ENCODE measurements around the gene CCDC158. TPM values are rescaled to one million over a fixed set of nuclear protein-coding genes. Genes with fewer than 3 reads are reported as not detected.

Gene CCDC158
- polyA plus RNA-seq, 1 of the 3 experiments (the other 2 are of a cell fraction): not detected

GRCh38 chr4:76275486-76276124 lies 145.3 kb downstream of the CCDC158 start:
- Histone ChIP-seq H3K36me3 (replicated peaks in 1 of 2; ENCODE audit: control insufficient read depth in 1 of 2, insufficient read depth in 2 of 2, low read length in 1 of 2) (no peaks in the 10 kb centered on the region), H2AFZ (ENCODE audit: low read depth) (no peak overlapping the region), H3K27me3 (ENCODE audit: insufficient read depth) (no peaks in the 10 kb centered on the region; the same call in 1 of the 2 replicates), H3K27ac (ENCODE audit: low read depth in 2 of 2, low read length in 1 of 2) (no peak overlapping the region), H3K9me2 (no peaks in the 10 kb centered on the region), H3K4me2 (no peak overlapping the region), H3F3A (replicated peaks; ENCODE audit: insufficient read depth) (no peaks in the 10 kb centered on the region), H4K20me1 (ENCODE audit: insufficient read depth) (no peaks in the 10 kb centered on the region), H3K4me1 (ENCODE audit: control insufficient read depth in 1 of 2, insufficient read depth in 2 of 2, low read depth in 1 of 2, low read length in 1 of 2) (peaks cover 0 to under 1% of the 10 kb centered on the region in 2 experiments; a peak in 1 of 4 replicates), H3K9ac (no peak overlapping the region), H3K4me3 (ENCODE audit: low read depth in 2 of 2, low read length in 1 of 2) (no peak overlapping the region), H3K9me3 (no peaks in the 10 kb centered on the region), H3K79me2 (ENCODE audit: insufficient read depth) (no peaks in the 10 kb centered on the region)
- 62% methylated on average over 3 of the region's 3 CpGs for WGBS (ENCODE audit: low lambda C conversion rate)
- ChIA-PET CTCF (interaction anchor here (1.2 kb wide), 1 partner anchor 102 kb away, joined by 4 read pairs; no protein-coding TSS in a partner anchor), POLR2A (no interaction called here)
- DNase-seq: no peak
- TF ChIP-seq RAD21 (IDR thresholded peaks at IDR 0.05; ENCODE audit: low read length) (no peak), USF1 (IDR thresholded peaks at IDR 0.05; ENCODE audit: borderline replicate concordance, low read depth) (no peak), TCF12 (IDR thresholded peaks at IDR 0.05) (no peak), POLR2AphosphoS5 (IDR thresholded peaks at IDR 0.05; ENCODE audit: low read depth, low read length) (no peak), GATA2 (CRISPR knock-in tag; IDR thresholded peaks at IDR 0.05) (no peak), YY1 (IDR thresholded peaks at IDR 0.05; ENCODE audit: low read depth) (no peak), SMC3 (IDR thresholded peaks at IDR 0.05; ENCODE audit: low read depth, low read length) (no peak)

GRCh38 chr4:76272999-76273398 lies 147.9 kb downstream of the CCDC158 start:
- H2AFZ ChIP-seq (ENCODE audit: low read depth): no peak overlapping the region
- no peaks in the 10 kb centered on the region for H3K9me2 ChIP-seq
- no peaks in the 10 kb centered on the region for H3K79me2 ChIP-seq (ENCODE audit: insufficient read depth)
- H3K27ac ChIP-seq (ENCODE audit: low read depth in 2 of 2, low read length in 1 of 2): no peak overlapping the region
- WGBS (ENCODE audit: low lambda C conversion rate): 60% methylated on average over 5 of the region's 5 CpGs
- H3F3A ChIP-seq (replicated peaks; ENCODE audit: insufficient read depth): no peaks in the 10 kb centered on the region
- no peaks in the 10 kb centered on the region for H3K9me3 ChIP-seq
- DNase-seq: no peak
- H4K20me1 ChIP-seq (ENCODE audit: insufficient read depth): no peaks in the 10 kb centered on the region
- CTCF ChIA-PET: interaction anchor here (1.0 kb wide), 1 partner anchor 105 kb away, joined by 3 read pairs; no protein-coding TSS in a partner anchor
- no peaks in the 10 kb centered on the region for H3K4me1 ChIP-seq (ENCODE audit: control insufficient read depth in 1 of 2, insufficient read depth in 2 of 2, low read depth in 1 of 2, low read length in 1 of 2)
- H3K4me3 ChIP-seq (ENCODE audit: low read depth in 2 of 2, low read length in 1 of 2): no peak overlapping the region
- POLR2A ChIA-PET: no interaction called here
- H3K9ac ChIP-seq: no peak overlapping the region
- no peaks in the 10 kb centered on the region for H3K36me3 ChIP-seq (replicated peaks in 1 of 2; ENCODE audit: control insufficient read depth in 1 of 2, insufficient read depth in 2 of 2, low read length in 1 of 2)
- no peaks in the 10 kb centered on the region; the same call in 1 of the 2 replicates for H3K27me3 ChIP-seq (ENCODE audit: insufficient read depth)
- H3K4me2 ChIP-seq: no peak overlapping the region
- TF ChIP-seq SIN3A (IDR thresholded peaks at IDR 0.05; ENCODE audit: borderline replicate concordance, low read depth, low read length) (no peak), CTCF (IDR thresholded peaks at IDR 0.05) (no peak), RCOR1 (IDR thresholded peaks at IDR 0.05; ENCODE audit: low read length) (no peak), REST (IDR thresholded peaks at IDR 0.05; ENCODE audit: low read depth, low read length) (no peak), RFX5 (IDR thresholded peaks at IDR 0.05; ENCODE audit: low read length) (no peak), SMC3 (IDR thresholded peaks at IDR 0.05; ENCODE audit: low read depth, low read length) (no peak), ELF1 (IDR thresholded peaks at IDR 0.05) (no peak), IRF3 (IDR thresholded peaks at IDR 0.05; ENCODE audit: low read depth, low read length) (no peak), CHD2 (IDR thresholded peaks at IDR 0.05; ENCODE audit: low read length, partially characterized antibody) (no peak), RAD21 (IDR thresholded peaks at IDR 0.05; ENCODE audit: low read length) (no peak), FOXJ3 (CRISPR knock-in tag; IDR thresholded peaks at IDR 0.05) (no peak), TCF12 (IDR thresholded peaks at IDR 0.05) (no peak), USF2 (IDR thresholded peaks at IDR 0.05; ENCODE audit: borderline replicate concordance, low read depth, low read length) (no peak), EZH2phosphoT487 (IDR thresholded peaks at IDR 0.05; ENCODE audit: borderline replicate concordance, low read depth) (no peak), MXI1 (IDR thresholded peaks at IDR 0.05; ENCODE audit: low read depth, low read length) (no peak)
